ENCODE results near the gene TSGA10IP.
A peak's percentile ranks its signal among the peaks of the same experiment; 100 is the strongest.

The TSGA10IP gene

GRCh38 chr11:65900125-65900898 lies 45.0 kb upstream of the TSGA10IP start, which contains the start of gene FOSL1:
FOSL1 (minus strand) TSS chr11:65900388; CDS start chr11:65900339, 49 bp downstream.
- no peak for TF ChIP-seq CTCF (conservative IDR thresholded peaks at IDR 0.05)
- peak within 1 kb of the TSS; percentile 33; the same call in 1 of the 2 replicates for H3K27ac ChIP-seq

GRCh38 chr11:65900899-65901180 lies 44.4 kb upstream of the TSGA10IP start:
- TF ChIP-seq CTCF (conservative IDR thresholded peaks at IDR 0.05): no peak
- H3K27ac ChIP-seq: peak overlapping the region; percentile 33; the same call in 1 of the 2 replicates

GRCh38 chr11:65903068-65903481 lies 42.2 kb upstream of the TSGA10IP start:
- no peak for TF ChIP-seq CTCF (conservative IDR thresholded peaks at IDR 0.05)
- H3K27ac ChIP-seq: no peak overlapping the region

GRCh38 chr11:65903715-65904114 lies 41.6 kb upstream of the TSGA10IP start:
- no peak for TF ChIP-seq CTCF (conservative IDR thresholded peaks at IDR 0.05)
- no peak overlapping the region for H3K27ac ChIP-seq

GRCh38 chr11:65906602-65907001 lies 38.7 kb upstream of the TSGA10IP start:
- no peak overlapping the region for H3K27ac ChIP-seq
- no peak for TF ChIP-seq CTCF (conservative IDR thresholded peaks at IDR 0.05)

GRCh38 chr11:65907878-65908277 lies 37.4 kb upstream of the TSGA10IP start:
- TF ChIP-seq CTCF (conservative IDR thresholded peaks at IDR 0.05): no peak
- no peak overlapping the region for H3K27ac ChIP-seq

GRCh38 chr11:65911682-65912568 lies 33.4 kb upstream of the TSGA10IP start:
- H3K27ac ChIP-seq: peak overlapping the region; percentile 43; the same call in 1 of the 2 replicates
- TF ChIP-seq CTCF (conservative IDR thresholded peaks at IDR 0.05): peak; percentile 95

Data from VCaP (cell line).